GM20431 (cell line): ENCODE measurements around the gene MAL.

Experiments
- in situ Hi-C: fragments of 300-500 bp; cut with MseI, MboI; formaldehyde crosslinking; loops from one replicate; pipeline ENCODE4 v1.15.0; 2020; ENCODE audit warnings: low sequenced_read_pairs; ENCODE audit not compliant: unreplicated experiment

Gene MAL

GRCh38 chr2:95013726-95014125 is 11.8 kb upstream of the MAL start:
- in situ Hi-C loops = no loop called here

- in situ Hi-C loops = no loop called here
Measured at GRCh38 chr2:95014126-95014708, 11.3 kb upstream of the MAL start.

DNA sequence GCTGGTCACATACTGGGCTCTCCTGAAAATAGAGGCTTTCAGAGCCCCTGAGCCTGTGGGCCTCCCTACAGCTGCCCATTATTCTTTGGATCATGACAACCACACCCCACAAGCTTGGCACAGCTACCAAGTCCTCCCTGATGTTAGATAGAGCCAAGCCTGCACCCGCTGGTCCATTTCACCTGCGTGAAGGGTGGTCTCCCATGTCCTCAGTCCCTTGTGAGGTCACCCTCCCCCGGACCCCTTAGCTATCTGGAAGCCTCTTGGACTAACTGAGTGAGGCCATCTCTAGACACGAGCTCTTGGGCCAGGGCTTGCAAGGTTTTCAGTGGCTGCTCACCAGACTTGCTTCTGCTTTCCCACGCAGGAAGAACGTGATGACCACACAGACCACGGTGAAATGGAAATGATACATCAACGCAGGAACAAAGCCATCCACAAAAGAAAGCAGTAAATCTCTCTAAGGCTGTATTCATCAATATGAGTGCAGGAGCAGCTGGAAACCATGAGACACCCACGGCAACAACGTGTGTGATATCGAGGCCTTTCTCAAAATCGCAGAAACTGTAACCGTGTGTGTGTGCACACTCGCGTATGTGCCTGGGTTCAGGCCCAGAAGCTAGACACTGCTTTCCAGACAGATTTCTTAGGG is 10.1 kb upstream of the MAL start:
- in situ Hi-C loops = no loop called here

- in situ Hi-C loops = no loop called here
Measured at GRCh38 chr2:95016616-95017015, 8.9 kb upstream of the MAL start.

- in situ Hi-C loops = no loop called here
Measured at GRCh38 chr2:95017071-95017501, 8.4 kb upstream of the MAL start.

DNA sequence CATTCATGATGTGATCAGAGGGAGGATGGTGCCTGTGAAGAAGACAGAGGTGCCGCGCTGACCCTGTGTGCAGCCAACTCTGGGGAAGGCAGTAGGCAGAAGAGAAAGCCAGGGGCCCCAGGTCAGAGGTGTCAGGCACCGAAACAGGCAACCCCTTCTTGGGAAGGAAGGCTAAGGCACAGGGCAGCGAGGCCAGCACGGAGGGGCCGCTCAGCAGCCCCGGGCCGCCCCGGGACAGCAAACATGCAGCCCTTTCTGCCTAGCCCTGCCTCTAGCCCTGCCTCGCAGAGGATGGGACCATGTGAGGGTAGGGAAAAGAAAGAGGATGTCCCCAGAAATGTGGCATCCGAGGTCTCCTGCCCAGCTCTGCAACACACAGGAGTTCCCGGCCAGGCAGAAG is 7.7 kb upstream of the MAL start:
- in situ Hi-C loops = no loop called here

DNA sequence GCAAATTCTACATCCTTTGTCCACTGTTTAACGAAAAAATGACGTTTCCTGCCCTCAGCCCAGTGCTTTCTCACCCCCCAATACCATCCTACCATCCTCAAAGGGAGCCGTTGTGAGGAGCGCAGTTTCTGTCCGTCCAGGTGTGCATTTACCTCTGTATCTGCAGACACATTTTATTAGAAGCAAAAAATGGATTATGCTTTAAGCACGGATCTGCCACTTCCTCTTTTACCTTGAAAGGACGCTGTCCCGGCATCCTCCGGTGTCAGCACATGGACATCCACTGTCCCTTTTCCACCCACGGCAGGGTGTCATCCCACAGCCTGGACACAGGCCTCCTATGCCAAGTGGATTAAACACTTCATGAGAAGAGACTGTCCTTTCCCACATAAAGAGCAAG is 7.2 kb upstream of the MAL start:
- in situ Hi-C loops = no loop called here

- in situ Hi-C loops = no loop called here
Measured at GRCh38 chr2:95018861-95019550, 6.5 kb upstream of the MAL start.

GRCh38 chr2:95019572-95019971 is 5.9 kb upstream of the MAL start:
- in situ Hi-C loops = no loop called here

DNA sequence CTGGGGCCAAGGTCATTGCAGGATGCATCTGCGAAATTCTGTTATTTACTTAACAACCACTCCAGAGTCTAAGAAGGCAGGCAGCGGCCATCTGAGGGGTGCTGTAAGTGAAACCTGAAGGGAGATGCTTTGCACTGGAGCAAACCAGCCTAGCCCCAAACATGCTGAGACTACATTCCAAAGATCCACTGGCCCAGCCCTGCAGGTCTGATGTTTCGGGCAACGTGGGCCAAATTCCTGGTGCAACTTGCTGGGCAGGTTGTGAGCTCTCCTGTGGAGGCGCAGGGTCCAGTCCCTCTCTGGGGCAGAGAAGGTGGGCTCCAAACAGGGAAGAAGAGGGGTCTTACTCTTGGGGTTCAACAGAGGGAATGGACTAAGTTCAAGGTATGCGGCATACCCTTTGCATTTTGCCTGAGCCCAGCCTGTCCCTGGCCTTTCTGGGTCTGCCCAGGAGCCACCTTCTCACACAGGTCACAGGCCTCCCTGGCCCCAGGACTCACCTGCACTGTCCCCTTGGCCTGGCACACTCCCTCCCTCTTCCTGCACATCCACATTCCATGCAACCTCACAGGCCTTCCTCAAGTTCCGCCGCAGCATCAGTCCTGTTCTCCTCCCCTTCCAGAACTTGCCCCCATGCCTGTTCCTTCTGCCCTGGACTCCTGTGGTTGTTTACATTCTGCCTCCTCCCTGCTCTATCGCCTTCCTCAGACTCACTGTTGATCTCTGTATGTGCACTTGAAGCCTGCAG is 5.1 kb upstream of the MAL start:
- in situ Hi-C loops = no loop called here

GRCh38 chr2:95021023-95021416 is 4.5 kb upstream of the MAL start:
- in situ Hi-C loops = no loop called here

DNA sequence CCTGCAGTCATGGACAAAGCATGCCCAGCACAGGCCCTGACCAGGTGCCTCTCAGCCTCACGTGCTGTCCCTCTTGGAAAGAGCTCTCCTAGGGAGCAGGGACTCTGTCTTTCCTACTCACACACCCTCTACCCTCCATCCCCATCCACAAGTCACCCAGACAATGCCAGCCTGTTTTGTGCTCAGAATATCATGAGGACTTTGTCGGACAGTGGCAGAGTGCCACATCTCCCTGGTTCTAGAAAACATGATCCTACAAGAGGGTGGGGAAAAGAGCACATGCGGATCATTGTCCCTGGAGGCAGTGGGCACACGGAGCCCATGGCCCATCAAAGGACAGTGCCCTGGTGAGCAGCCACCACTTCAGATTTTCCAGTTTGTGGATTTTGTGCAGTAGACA is 3.7 kb upstream of the MAL start:
- in situ Hi-C loops = no loop called here

GRCh38 chr2:95022309-95023221 is 2.9 kb upstream of the MAL start:
- in situ Hi-C loops = no loop called here

DNA sequence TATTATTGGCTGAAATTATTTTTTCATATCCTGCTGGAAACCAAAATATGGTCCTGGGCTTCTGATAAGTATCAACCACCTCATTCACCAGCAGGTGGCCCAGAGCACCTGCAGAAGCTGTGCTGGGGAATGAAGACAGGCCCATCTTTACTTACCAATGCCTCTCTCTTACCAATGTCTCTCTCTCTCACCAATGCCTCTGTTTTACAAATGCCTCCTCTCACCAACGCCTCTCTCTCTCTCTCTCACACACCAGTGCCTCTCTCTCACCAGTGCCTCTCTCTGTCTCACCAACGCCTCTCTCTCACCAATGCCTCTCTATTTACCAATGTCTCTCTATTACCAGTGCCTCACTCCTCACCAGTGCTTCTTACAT is 2.3 kb upstream of the MAL start:
- in situ Hi-C loops = no loop called here

- in situ Hi-C loops = no loop called here
Measured at GRCh38 chr2:95024371-95024770, 1.1 kb upstream of the MAL start.

DNA sequence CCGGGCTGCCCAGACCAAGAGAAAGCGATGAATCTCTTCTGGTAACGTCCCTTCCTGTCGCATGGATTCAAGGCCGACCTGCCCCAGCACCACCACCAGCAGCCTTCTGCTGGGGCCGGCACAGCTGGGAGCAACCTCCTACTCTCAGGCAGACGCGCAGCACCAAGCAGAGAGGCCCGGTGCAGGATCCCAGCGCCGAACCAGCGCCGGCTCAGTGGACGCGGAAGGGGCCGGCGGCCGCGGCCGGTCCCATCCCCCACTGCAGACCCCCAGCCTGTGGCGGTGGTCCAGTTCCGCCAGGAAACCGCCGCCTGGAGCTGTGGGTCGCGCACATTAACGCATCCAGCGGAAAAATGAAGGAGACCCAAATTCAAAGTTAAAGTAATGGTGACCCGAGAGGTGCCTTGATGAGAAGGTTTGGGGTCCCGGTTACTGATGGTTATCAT is 525 bp upstream of the MAL start:
- in situ Hi-C loops = no loop called here

GRCh38 chr2:95026471-95027368 is 1.2 kb downstream of the MAL start:
- in situ Hi-C loops = no loop called here

- in situ Hi-C loops = no loop called here
Measured at GRCh38 chr2:95027369-95027720, 1.8 kb downstream of the MAL start.

GRCh38 chr2:95029898-95030341 is 4.4 kb downstream of the MAL start:
- in situ Hi-C loops = no loop called here
